Neural cell (in vitro differentiated cells): ENCODE results near the gene SELENOW. TPM values are rescaled to one million over a fixed set of nuclear protein-coding genes. Genes with fewer than 3 reads are reported as not detected.
A peak's percentile ranks its signal among the peaks of the same experiment; 100 is the strongest.

Experiments
- H2AFZ ChIP-seq: fragments of 200-600, 300-800 bp; sonication (generic), shearing (Covaris generic); 2 replicates; pipeline ENCODE4 v1.6.0; 2014; ENCODE audit warnings: low read depth, mild to moderate bottlenecking, antibody characterized with exemption, low read length, moderate library complexity
- H3F3A ChIP-seq: fragments of 200-600 bp; shearing (Covaris generic); 2 replicates; pipeline ENCODE4 v1.6.1; 2016; ENCODE audit warnings: mild to moderate bottlenecking, moderate library complexity, mixed read lengths, antibody characterized with exemption, low read length; ENCODE audit not compliant: insufficient read depth, poor library complexity, severe bottlenecking
- H3K27ac ChIP-seq: fragments of 200-600, 300-800 bp; sonication (generic), shearing (Covaris generic); 2 replicates; pipeline ENCODE4 v1.5.1; 2014; ENCODE audit warnings: mild to moderate bottlenecking, low read length, moderate library complexity
- H3K27me3 ChIP-seq: fragments of 300-800, 200-600 bp; sonication (generic), shearing (Covaris generic); 2 replicates; pipeline ENCODE4 v1.6.0; 2014; ENCODE audit warnings: mild to moderate bottlenecking, low read depth, low read length, moderate library complexity; ENCODE audit not compliant: insufficient read depth
- H3K36me3 ChIP-seq: fragments of 300-800, 200-600 bp; sonication (generic), shearing (Covaris generic); 2 replicates; pipeline ENCODE4 v1.5.1; 2014; ENCODE audit warnings: mild to moderate bottlenecking, antibody characterized with exemption, low read length, moderate library complexity; ENCODE audit not compliant: insufficient read depth
- H3K4me2 ChIP-seq: fragments of 300-800, 200-600 bp; sonication (generic), shearing (Covaris generic); 2 replicates; pipeline ENCODE4 v1.6.0; 2014; ENCODE audit warnings: mild to moderate bottlenecking, low read length
- H3K4me3 ChIP-seq: fragments of 300-800, 200-600 bp; sonication (generic), shearing (Covaris generic); 2 replicates; pipeline ENCODE4 v1.5.1; 2014; ENCODE audit warnings: mild to moderate bottlenecking, low read length, moderate library complexity
- H3K79me2 ChIP-seq: fragments of 200-600 bp; shearing (Covaris generic); replicated peaks from 2 replicates; pipeline ENCODE4 v1.6.0; 2014; ENCODE audit warnings: mild to moderate bottlenecking, low read length, moderate library complexity; ENCODE audit not compliant: insufficient read depth
- H3K9ac ChIP-seq: fragments of 300-800, 200-600 bp; sonication (generic), shearing (Covaris generic); 2 replicates; pipeline ENCODE4 v1.6.1; 2016; ENCODE audit warnings: mild to moderate bottlenecking, low read length, mixed read lengths
- H3K9me2 ChIP-seq: fragments of 200-600 bp; shearing (Covaris generic); 2 replicates; pipeline ENCODE4 v1.6.1; 2016; ENCODE audit warnings: mild to moderate bottlenecking, low read length, mixed read lengths; ENCODE audit not compliant: insufficient read depth
- H3K9me3 ChIP-seq: fragments of 200-600, 300-800 bp; sonication (generic), shearing (Covaris generic); 2 replicates; pipeline ENCODE4 v1.6.1; 2016; ENCODE audit warnings: mild to moderate bottlenecking, mixed run types, low read length, moderate library complexity, mixed read lengths
- H4K20me1 ChIP-seq: fragments of 200-600 bp; shearing (Covaris generic); 2 replicates; pipeline ENCODE4 v1.6.1; 2016; ENCODE audit warnings: mild to moderate bottlenecking, mixed run types; ENCODE audit not compliant: insufficient read depth
- CTCF ChIP-seq: fragments of 450-650 bp; IDR thresholded peaks from 2 replicates; pipeline ENCODE4 v1.5.1; 2014; ENCODE audit warnings: antibody characterized with exemption, mild to moderate bottlenecking, moderate library complexity; ENCODE audit not compliant: poor library complexity, severe bottlenecking
- EP300 ChIP-seq: fragments of 450-650 bp; conservative IDR thresholded peaks from 2 replicates; pipeline ENCODE4 v1.6.1; 2014; ENCODE audit warnings: antibody characterized with exemption, mild to moderate bottlenecking, moderate library complexity; ENCODE audit not compliant: poor library complexity, severe bottlenecking
- EZH2 ChIP-seq: fragments of 200-600, 300-800 bp; shearing (Covaris generic), sonication (generic); IDR thresholded peaks from 2 replicates; pipeline ENCODE4 v1.6.1; 2014; ENCODE audit warnings: antibody characterized with exemption, low read length, borderline replicate concordance, mild to moderate bottlenecking; ENCODE audit not compliant: insufficient read depth, poor library complexity, severe bottlenecking
- MXI1 ChIP-seq: fragments of 450-650 bp; conservative IDR thresholded peaks from 2 replicates; pipeline ENCODE4 v1.6.1; 2014; ENCODE audit warnings: antibody characterized with exemption, mild to moderate bottlenecking; ENCODE audit not compliant: poor library complexity, severe bottlenecking
- POLR2AphosphoS5 ChIP-seq: IDR thresholded peaks from 2 replicates; pipeline ENCODE4 v1.6.1; 2012
- RAD21 ChIP-seq: fragments of 450-650 bp; conservative IDR thresholded peaks from 2 replicates; pipeline ENCODE4 v1.6.1; 2014; ENCODE audit warnings: antibody characterized with exemption, mild to moderate bottlenecking, moderate library complexity
- REST ChIP-seq: IDR thresholded peaks from 2 replicates; pipeline ENCODE4 v1.6.1; 2012; ENCODE audit warnings: borderline replicate concordance
- SMC3 ChIP-seq: fragments of 450-650 bp; conservative IDR thresholded peaks from 2 replicates; pipeline ENCODE4 v1.6.1; 2014; ENCODE audit warnings: antibody characterized with exemption, mild to moderate bottlenecking, moderate library complexity; ENCODE audit not compliant: poor library complexity
- TAF1 ChIP-seq: IDR thresholded peaks from 2 replicates; pipeline ENCODE4 v1.6.1; 2012; ENCODE audit warnings: low read depth
- polyA plus RNA-seq: library from polyadenylated mRNA; depleted of rRNA; stranded (reverse); fragments of >200 nt; gene quantifications from 2 replicates; pipeline ENCODE4 v1.2.3, GENCODE V29; 2014

SELENOW gene
- polyA plus RNA-seq, 1 donor from 2014 or later: 811 TPM

- Histone ChIP-seq H4K20me1 (no peaks in the 10 kb centered on the region), H3K9ac (peak overlapping the region; percentile 16), H3K27ac (peak overlapping the region; percentile 8), H3K9me3 (no peaks in the 10 kb centered on the region), H2AFZ (peak overlapping the region; percentile 40), H3K9me2 (no peaks in the 10 kb centered on the region), H3K36me3 (no peaks in the 10 kb centered on the region), H3K79me2 (no peaks in the 10 kb centered on the region), H3F3A (no peaks in the 10 kb centered on the region), H3K4me2 (no peak overlapping the region), H3K4me3 (no peak overlapping the region), H3K27me3 (no peaks in the 10 kb centered on the region)
- no peak for TF ChIP-seq TAF1
- TF ChIP-seq EP300: no peak
- no peak for TF ChIP-seq EZH2
- no peak for TF ChIP-seq POLR2AphosphoS5
- TF ChIP-seq SMC3: no peak
- no peak for TF ChIP-seq CTCF
- TF ChIP-seq REST: no peak
- TF ChIP-seq RAD21: no peak
- no peak for TF ChIP-seq MXI1
Measured at GRCh38 chr19:47819858-47820257, 41.4 kb downstream of the SELENOW start.

GRCh38 chr19:47820410-47820809 is 41.9 kb downstream of the SELENOW start:
- Histone ChIP-seq H3K36me3 (no peaks in the 10 kb centered on the region), H3K9me3 (no peaks in the 10 kb centered on the region), H3K4me3 (no peak overlapping the region), H3K27me3 (no peaks in the 10 kb centered on the region), H3F3A (no peaks in the 10 kb centered on the region), H3K79me2 (no peaks in the 10 kb centered on the region), H3K27ac (peak overlapping the region; percentile 8), H3K9me2 (no peaks in the 10 kb centered on the region), H4K20me1 (no peaks in the 10 kb centered on the region), H3K9ac (peak overlapping the region; percentile 16), H2AFZ (peak overlapping the region; percentile 40), H3K4me2 (no peak overlapping the region)
- TF ChIP-seq TAF1: no peak
- TF ChIP-seq EP300: no peak
- no peak for TF ChIP-seq RAD21
- TF ChIP-seq REST: no peak
- no peak for TF ChIP-seq EZH2
- no peak for TF ChIP-seq POLR2AphosphoS5
